OCI-LY3 (cell line): Measurements from ENCODE around the gene DBT.

Experiments used
- EZH2phosphoT487 ChIP-seq: fragments of 200-600 bp; shearing (Covaris generic); IDR thresholded peaks from 2 replicates; pipeline ENCODE4 v1.6.1; 2018; ENCODE audit warnings: antibody characterized with exemption, mixed run types, low read depth
- TF ChIP-seq, protein P1 (sequence below): fragments of 200-600, 300-600 bp; sonication (generic); IDR thresholded peaks from 2 replicates; pipeline ENCODE4 v1.5.1; 2014; ENCODE audit warnings: antibody characterized with exemption, low read length, low read depth

DNA sequence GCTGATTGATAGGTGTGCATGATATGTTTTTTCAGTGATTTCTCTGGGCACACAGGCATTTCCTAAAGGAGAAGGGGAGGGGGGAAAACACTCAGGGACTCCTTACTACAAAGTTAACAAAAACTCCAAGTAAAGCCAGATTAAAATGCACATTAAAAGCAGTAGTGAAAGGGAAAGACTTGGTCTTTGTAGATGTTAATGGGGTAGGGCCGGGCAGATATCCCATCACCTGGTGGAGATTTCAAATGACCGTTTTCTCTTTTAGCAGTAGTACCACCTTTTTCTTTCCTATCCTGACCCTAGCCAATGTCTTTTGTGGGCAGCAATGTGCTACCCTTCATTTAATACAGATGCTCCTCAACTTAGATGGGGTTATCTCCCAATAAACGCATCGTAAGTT, 48.9 kb upstream of the DBT start:
- TF ChIP-seq, protein P1, sequence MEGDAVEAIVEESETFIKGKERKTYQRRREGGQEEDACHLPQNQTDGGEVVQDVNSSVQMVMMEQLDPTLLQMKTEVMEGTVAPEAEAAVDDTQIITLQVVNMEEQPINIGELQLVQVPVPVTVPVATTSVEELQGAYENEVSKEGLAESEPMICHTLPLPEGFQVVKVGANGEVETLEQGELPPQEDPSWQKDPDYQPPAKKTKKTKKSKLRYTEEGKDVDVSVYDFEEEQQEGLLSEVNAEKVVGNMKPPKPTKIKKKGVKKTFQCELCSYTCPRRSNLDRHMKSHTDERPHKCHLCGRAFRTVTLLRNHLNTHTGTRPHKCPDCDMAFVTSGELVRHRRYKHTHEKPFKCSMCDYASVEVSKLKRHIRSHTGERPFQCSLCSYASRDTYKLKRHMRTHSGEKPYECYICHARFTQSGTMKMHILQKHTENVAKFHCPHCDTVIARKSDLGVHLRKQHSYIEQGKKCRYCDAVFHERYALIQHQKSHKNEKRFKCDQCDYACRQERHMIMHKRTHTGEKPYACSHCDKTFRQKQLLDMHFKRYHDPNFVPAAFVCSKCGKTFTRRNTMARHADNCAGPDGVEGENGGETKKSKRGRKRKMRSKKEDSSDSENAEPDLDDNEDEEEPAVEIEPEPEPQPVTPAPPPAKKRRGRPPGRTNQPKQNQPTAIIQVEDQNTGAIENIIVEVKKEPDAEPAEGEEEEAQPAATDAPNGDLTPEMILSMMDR, result no peak
- TF ChIP-seq EZH2phosphoT487, result no peak
